HG02623 (cell line): ENCODE data around the gene OPHN1.

Experiments used
- ATAC-seq: cut with Tn5 transposase; IDR thresholded peaks from one replicate; pipeline ENCODE4 v1.9.1; 2021; ENCODE audit warnings: moderate library complexity; ENCODE audit not compliant: unreplicated experiment

The OPHN1 gene

GRCh38 chrX:68254738-68255645 is 178.3 kb downstream of the OPHN1 start:
- ATAC-seq, result no peak

- no peak for ATAC-seq
These were observed 180.6 kb downstream of the OPHN1 start for GRCh38 chrX:68252664-68253063.

GRCh38 chrX:68249903-68250302 is 183.4 kb downstream of the OPHN1 start:
- ATAC-seq, result no peak

- ATAC-seq, result no peak
These were observed 183.9 kb downstream of the OPHN1 start for GRCh38 chrX:68249401-68249831.

GRCh38 chrX:68238568-68238967 is 194.7 kb downstream of the OPHN1 start:
- ATAC-seq, result no peak

GRCh38 chrX:68234171-68234910 is 199.0 kb downstream of the OPHN1 start:
- no peak for ATAC-seq

- no peak for ATAC-seq
These were observed 201.1 kb downstream of the OPHN1 start for GRCh38 chrX:68232206-68232605.

GRCh38 chrX:68209008-68209407 is 224.3 kb downstream of the OPHN1 start:
- no peak for ATAC-seq

GRCh38 chrX:68204521-68205038 is 228.7 kb downstream of the OPHN1 start:
- ATAC-seq, result no peak

GRCh38 chrX:68203646-68204045 is 229.6 kb downstream of the OPHN1 start:
- ATAC-seq, result no peak

DNA sequence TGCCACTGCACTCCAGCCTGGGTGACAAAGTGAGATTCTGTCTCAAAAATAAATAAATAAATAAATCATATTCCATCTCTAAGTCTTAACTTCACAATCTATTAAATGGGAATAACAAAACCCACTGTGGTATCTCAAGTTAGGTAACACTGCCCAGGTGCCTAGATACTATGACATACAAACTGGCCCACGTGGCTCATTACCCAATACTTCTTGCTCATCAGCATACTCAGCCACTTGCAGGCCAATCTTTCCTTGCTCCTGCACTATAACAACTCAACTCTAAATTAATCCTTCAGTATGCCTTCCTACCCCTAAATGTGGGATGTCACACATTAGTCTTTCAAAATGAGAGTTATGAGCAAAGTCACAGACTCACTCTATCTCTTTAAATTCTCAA is 230.1 kb downstream of the OPHN1 start:
- ATAC-seq, result no peak

DNA sequence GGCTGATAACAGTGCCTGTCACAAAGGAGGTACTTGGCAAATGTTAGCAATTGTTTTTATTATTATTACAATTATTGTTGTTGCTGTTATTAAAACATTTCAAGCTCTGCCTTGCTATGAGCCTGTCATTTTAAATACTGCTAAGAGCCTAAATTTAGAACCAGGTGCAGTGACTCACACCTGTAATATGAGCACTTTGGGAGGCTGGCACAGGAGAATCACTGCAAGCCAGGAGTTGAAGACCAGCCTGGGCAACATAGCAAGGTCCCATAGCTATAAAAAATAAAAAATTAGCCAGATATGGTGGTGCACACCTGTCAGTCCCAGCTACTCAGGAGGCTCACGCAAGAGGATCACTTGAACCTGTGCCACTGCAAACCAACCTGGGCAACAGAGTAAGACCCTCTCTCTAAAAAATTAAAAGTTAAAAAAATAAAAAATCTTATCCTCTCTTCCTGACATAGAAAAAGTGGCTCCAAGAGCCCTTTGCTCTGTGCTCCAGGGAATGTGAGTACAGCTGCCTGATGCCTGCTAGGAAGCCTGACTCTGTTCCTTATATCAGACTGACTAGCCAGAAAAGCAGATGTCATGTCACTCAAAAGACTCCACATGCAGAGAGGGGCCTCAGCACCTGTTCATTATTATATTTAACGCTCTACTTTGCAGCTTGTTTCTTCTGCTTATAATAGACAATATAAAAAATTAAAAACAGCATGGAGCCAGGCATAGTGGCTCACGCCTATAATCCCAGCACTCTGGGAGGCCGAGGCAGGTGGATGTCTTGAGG is 234.0 kb downstream of the OPHN1 start:
- ATAC-seq, result no peak

DNA sequence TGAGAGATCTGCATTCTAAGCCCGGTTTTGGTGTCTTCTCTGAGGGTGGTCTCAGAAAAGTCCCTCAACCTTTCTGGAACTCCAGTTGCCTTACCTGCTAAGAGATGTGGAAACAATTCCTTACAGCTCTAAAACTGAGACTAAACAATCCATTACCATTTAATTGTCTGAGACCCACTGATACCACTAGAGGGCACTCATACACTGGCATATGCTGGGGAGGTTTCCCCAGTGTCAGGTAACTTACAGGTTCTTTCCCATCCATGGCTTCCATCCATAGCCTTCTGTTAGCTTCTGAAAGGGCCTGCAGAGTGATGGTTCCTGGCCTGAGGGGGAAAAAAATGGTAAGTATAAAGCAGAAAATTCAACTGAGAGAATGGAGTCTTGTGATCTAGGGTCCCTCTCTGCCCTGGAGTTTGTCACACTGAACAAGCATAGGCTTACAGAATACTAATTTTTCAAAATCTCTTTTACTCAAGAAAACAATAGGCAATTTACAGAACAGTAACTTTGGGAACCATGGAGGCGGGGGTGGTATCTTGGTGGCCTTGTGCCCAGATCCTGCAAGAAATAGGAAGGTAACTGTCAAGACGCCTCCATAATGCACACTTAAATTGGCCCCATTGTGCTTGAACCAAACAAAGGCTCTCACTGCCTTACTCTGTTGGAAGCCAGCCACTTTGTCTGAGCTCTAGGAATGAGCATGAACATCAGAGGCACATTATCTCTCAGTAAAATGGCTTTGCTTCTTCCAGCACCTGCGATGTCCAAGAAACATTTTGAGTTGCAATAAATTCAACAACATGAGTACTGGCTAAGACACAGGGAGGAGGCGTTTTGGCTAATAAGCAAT is 236.1 kb downstream of the OPHN1 start:
- no peak for ATAC-seq

- no peak for ATAC-seq
These were observed 237.7 kb downstream of the OPHN1 start for GRCh38 chrX:68195561-68195960.

DNA sequence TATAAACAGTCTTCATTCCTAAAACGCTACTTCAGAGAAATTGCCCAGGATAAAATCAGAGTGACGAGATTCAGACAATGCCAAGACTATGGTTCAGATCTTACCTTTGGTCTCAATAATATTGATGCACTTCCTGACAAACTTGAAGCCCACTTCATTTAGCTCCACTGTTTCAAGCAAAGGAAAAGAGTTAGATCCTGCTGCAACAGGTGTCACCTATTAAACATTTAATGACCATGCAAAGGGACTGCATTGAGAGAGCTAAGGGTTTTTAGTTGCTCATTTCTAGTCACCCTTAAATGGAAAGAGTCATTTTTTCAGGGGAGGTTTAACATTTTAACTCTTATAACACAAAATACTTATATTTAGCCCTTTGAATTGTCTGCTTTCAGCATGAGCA is 239.5 kb downstream of the OPHN1 start:
- no peak for ATAC-seq

- no peak for ATAC-seq
These were observed 240.1 kb downstream of the OPHN1 start for GRCh38 chrX:68193234-68193633.

GRCh38 chrX:68190799-68191198 is 242.5 kb downstream of the OPHN1 start:
- ATAC-seq, result no peak

- ATAC-seq, result no peak
These were observed 246.6 kb downstream of the OPHN1 start for GRCh38 chrX:68186552-68187262.

DNA sequence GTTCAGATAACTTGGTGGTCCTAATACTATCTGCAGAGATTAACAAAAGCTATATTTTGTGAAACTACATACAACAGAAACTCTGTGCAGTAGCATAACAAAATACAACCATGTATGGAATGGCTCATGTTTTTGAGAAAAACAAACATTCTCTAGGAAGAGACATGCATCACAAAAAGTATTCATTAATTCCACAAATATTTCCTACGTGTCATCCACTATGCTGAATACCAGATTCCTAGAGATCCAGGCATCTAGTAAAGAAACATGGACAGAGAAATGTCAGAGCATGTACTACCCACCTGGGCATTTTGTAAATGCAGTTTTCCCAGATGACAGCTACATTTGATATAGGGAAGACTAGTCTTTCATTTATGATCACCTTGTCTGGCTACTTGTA is 248.1 kb downstream of the OPHN1 start:
- no peak for ATAC-seq
